GM12892 (cell line): ENCODE results near the gene SCFD2.

ENCODE experiments used
- POLR2A ChIP-seq: IDR thresholded peaks from 2 replicates; pipeline ENCODE4 v1.6.1; 2011; ENCODE audit warnings: low read depth, low read length, control low read depth
- POLR2AphosphoS5 ChIP-seq: IDR thresholded peaks from 2 replicates; pipeline ENCODE4 v1.6.1; 2011; ENCODE audit warnings: low read depth, low read length, control low read depth
- TAF1 ChIP-seq: IDR thresholded peaks from 2 replicates; pipeline ENCODE4 v1.6.1; 2011; ENCODE audit warnings: low read depth, mild to moderate bottlenecking, control low read depth, low read length, borderline replicate concordance

DNA sequence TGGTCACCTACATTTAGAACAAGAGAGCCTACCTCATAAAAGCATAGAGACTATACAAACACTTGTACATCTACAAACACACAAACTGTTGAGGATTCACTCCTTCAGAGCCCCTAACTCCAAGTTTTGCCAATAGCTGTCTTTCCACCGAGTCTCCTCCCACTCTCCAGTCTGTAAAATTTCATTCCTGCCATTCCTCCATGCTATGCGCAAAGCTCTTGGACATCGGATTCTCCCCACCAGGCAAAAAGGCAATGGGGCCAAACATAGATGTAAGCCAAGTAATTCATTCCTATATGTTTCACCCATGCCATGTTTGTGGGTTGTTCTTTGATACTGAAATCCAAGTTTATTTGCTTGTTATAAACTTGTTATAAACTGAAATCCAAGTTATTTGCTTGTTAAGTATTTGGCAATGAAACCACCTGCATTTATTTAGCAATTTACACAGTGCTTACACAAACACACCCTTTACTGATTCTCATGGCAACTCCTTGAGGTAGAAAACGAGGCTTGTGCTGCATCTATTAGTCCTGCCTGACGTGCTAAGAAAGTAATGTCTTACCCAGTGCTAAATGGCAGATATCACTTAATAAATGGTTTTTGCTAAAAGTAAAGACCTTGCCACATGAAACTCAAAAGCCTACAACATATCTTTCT, 91.1 kb downstream of the SCFD2 start:
- TF ChIP-seq TAF1: no peak
- TF ChIP-seq POLR2A: no peak
- TF ChIP-seq POLR2AphosphoS5: no peak
